Peyer's patch (tissue), 4 donors: Measurements from ENCODE around the gene ZNF428. TPM values are rescaled to one million over a fixed set of nuclear protein-coding genes. Genes with fewer than 3 reads are reported as not detected.
A peak's percentile ranks its signal among the peaks of the same experiment; 100 is the strongest.
"Not testable (repeated sequence)": the region's sequence is repeated elsewhere in the genome, so short reads cannot be mapped to it uniquely, and the experiment has no call there.

Source experiments
- DNase-seq, 3 donors: peaks; one replicate each; pipeline ENCODE4 v3.0.0-alpha.2; 2017 to 2019
- H3K27ac ChIP-seq, 4 donors: fragments of 200-600 bp; sonication (generic); one replicate each; pipeline ENCODE4 v1.5.1; 2016 to 2019
- H3K27me3 ChIP-seq, 2 donors: fragments of 200-600 bp; sonication (generic); one replicate each; pipeline ENCODE4 v1.5.1; 2019
- H3K36me3 ChIP-seq, 3 donors: fragments of 200-600 bp; sonication (generic); one replicate each; pipeline ENCODE4 v1.5.1; 2016 to 2019
- H3K4me1 ChIP-seq, 4 donors: fragments of 200-600 bp; sonication (generic); one replicate each; pipeline ENCODE4 v1.5.1; 2016 to 2019
- H3K4me3 ChIP-seq, 4 donors: fragments of 200-600 bp; sonication (generic); 1 replicate in 3 of 4; 2 replicates in 1 of 4; pipeline ENCODE4 v1.5.1; 2016 to 2019; ENCODE audit warnings: mild to moderate bottlenecking in 1 of 4
- H3K9me3 ChIP-seq, 4 donors: fragments of 200-600 bp; sonication (generic); one replicate each; pipeline ENCODE4 v1.5.1; 2016 to 2019; ENCODE audit warnings: mild to moderate bottlenecking in 1 of 4
- POLR2A ChIP-seq, 2 donors: fragments of 450-650 bp; IDR thresholded peaks; one replicate each; pipeline ENCODE4 v1.5.1; 2017; ENCODE audit warnings: antibody characterized with exemption in 2 of 2, mild to moderate bottlenecking in 2 of 2, moderate library complexity in 2 of 2
- total RNA-seq, 4 donors: library from RNA; depleted of rRNA; stranded (reverse); fragments of >200 nt; gene quantifications; one replicate each; pipeline ENCODE4 v1.1.0, GENCODE V29; 2016
- TF ChIP-seq, protein P1 (sequence below), 6 experiments: fragments of 450-650 bp in 4 of 6; fragments of 200-600 bp in 2 of 6; sonication (generic) in 1 of 6; IDR thresholded peaks; one replicate each; pipeline ENCODE4 v1.5.1; 2017 to 2019; ENCODE audit warnings: antibody characterized with exemption in 6 of 6, mild to moderate bottlenecking in 3 of 6, moderate library complexity in 1 of 6

The ZNF428 gene
- total RNA-seq, 4 donors from 2014 or later, result 10.5 to 28.1 (median 11.6) TPM

DNA sequence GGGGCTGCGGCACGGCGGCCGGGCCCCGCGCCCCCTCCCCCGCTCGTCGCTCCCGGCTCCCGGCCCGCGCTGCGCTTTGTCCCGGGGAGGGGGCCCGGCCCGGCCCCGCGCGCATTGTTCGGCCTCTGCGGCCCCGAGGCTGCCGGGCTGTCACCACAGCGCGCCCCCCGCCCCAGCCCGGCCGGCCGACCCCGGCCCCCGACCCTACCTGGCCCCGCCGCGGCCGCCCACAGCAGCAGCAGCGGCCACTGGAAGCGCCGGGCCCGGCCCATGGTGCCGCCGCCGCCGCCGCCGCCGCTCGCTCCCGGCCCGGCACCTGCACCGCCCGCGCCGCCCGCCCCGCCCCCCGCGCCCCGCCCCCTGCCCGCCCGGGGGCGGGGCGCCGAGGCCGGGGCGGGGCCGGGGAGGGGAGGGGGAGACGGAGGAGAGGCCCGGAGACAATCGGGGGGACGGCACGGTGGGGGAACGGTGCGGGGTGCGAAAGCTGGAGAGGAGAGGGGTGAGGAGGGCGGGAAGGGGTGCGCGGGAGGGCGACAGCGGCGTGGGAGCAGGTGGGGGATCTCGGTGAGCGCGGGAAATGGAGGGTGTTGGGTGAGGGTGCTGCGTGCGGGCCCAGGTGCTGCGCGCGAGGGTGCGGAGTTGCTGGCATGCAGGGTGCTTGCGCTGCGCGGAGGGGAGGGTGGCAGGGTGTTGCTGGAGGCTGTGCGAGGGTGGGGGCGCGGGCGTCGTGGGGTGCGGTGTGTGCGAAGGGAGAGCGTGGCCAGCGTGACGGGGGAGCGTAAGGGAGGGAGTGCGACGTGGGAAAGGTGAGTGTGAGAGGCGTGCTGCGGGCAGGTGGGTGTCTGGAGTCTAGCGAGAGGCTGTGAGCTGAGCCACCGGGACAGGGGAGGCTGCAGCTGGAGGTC lies 20.3 kb upstream of the ZNF428 start, which contains the start of gene CADM4:
Gene CADM4 (minus strand): TSS at position 332 of the 905 bp plus-strand sequence. CDS start 60 bp downstream, at position 272.
- Histone ChIP-seq H3K27ac (peak within 1 kb of the TSS in 2 of 4 donors; percentile 30 to 49), H3K27me3 (no peaks in the 10 kb centered on the region)
- peak in 2 of 3 donors; percentile 56 to 64 for DNase-seq

DNA sequence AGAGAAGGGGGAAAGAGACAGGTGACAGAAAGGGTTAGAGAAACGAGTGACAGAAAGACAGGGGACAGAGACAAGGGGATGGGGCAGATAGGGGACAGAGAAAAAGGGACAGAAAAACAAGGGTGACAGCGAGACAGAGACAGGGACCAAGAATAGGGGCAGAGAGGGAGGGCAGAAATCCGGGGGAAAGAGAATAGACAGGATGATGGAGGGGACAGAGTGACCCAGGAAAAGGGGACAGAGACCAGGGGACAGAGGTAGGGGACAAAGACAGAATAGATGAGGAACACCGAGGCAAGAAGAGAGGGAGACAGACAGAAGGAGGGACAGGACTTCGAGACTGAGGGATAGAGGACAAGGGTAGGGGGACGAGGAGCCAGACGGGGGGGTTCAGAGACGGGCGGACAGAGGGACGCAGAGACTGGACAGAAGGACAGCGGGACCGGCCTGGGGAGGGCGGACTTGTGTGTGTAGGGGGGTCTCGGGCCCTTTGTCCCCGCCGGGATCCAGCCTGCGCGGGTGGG lies 19.6 kb upstream of the ZNF428 start:
- Histone ChIP-seq H3K9me3 (no peaks in the 10 kb centered on the region), H3K4me3 (peak overlapping the region; percentile 15 to 64 (median 58)), H3K27me3 (no peaks in the 10 kb centered on the region), H3K27ac (no peak overlapping the region), H3K4me1 (peaks cover 0 to 13% (median 6%) of the 10 kb centered on the region in 4 donors), H3K36me3 (no peaks in the 10 kb centered on the region)
- DNase-seq, result no peak
- TF ChIP-seq, protein P1, sequence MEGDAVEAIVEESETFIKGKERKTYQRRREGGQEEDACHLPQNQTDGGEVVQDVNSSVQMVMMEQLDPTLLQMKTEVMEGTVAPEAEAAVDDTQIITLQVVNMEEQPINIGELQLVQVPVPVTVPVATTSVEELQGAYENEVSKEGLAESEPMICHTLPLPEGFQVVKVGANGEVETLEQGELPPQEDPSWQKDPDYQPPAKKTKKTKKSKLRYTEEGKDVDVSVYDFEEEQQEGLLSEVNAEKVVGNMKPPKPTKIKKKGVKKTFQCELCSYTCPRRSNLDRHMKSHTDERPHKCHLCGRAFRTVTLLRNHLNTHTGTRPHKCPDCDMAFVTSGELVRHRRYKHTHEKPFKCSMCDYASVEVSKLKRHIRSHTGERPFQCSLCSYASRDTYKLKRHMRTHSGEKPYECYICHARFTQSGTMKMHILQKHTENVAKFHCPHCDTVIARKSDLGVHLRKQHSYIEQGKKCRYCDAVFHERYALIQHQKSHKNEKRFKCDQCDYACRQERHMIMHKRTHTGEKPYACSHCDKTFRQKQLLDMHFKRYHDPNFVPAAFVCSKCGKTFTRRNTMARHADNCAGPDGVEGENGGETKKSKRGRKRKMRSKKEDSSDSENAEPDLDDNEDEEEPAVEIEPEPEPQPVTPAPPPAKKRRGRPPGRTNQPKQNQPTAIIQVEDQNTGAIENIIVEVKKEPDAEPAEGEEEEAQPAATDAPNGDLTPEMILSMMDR (IDR thresholded peaks at IDR 0.05), result no peak
- TF ChIP-seq POLR2A (IDR thresholded peaks at IDR 0.05), result no peak

More for the DNA sequence above, 20.3 kb upstream of the ZNF428 start, which contains the start of gene CADM4:
- Histone ChIP-seq H3K4me1 (peaks cover 0 to 13% (median 6%) of the 10 kb centered on the region in 4 donors), H3K4me3 (peak within 1 kb of the TSS; percentile 36 to 64 (median 58)), H3K9me3 (no peaks in the 10 kb centered on the region), H3K36me3 (no peaks in the 10 kb centered on the region)
- TF ChIP-seq, protein P1 (IDR thresholded peaks at IDR 0.05), result no peak
- TF ChIP-seq POLR2A (IDR thresholded peaks at IDR 0.05), result no peak

DNA sequence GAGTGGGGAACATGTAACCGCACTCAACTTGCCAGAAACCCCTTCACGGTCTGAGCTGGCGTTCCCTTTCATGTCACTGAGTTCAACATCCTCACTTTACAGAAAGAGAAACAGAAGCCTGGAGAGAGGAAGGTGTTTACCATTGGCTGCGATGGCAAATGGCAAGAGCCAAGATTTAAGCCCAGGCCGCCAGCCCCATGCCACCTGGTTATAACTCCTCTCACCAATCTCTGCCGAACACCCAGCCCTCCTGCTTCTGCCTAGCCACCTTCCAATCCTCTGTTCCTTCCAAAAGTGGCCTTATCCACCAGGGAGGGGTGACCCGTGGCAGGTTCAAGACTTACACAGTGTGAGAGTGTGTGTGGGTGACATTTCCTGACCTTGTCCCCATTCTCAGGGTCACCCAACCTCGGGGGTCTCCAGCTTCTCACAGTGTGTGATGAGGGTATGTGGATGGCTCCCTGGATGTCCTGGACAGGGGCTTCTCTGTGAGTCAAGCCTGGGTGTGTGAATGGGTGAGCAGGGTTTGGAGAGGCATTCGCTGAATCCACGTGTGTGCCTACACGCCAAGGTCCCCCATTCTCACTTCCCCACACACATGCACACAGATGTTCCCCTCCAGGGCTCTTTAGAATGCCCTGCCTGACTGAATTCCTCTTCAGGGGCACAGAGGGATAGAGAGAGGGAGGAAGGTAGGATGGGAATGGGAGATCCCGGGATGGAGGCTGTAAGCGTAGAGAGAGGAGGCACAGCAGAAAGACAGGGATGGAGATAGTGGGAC lies 19.0 kb upstream of the ZNF428 start:
- no peak for TF ChIP-seq POLR2A (IDR thresholded peaks at IDR 0.05)
- TF ChIP-seq, protein P1 (IDR thresholded peaks at IDR 0.05), result no peak
- no peak overlapping the region for H3K27ac ChIP-seq
- H3K4me3 ChIP-seq, result no peak overlapping the region
- no peaks in the 10 kb centered on the region for H3K27me3 ChIP-seq
- peaks cover 0 to 13% (median 6%) of the 10 kb centered on the region in 4 donors for H3K4me1 ChIP-seq
- no peaks in the 10 kb centered on the region for H3K9me3 ChIP-seq
- DNase-seq, result no peak
- no peaks in the 10 kb centered on the region for H3K36me3 ChIP-seq

DNA sequence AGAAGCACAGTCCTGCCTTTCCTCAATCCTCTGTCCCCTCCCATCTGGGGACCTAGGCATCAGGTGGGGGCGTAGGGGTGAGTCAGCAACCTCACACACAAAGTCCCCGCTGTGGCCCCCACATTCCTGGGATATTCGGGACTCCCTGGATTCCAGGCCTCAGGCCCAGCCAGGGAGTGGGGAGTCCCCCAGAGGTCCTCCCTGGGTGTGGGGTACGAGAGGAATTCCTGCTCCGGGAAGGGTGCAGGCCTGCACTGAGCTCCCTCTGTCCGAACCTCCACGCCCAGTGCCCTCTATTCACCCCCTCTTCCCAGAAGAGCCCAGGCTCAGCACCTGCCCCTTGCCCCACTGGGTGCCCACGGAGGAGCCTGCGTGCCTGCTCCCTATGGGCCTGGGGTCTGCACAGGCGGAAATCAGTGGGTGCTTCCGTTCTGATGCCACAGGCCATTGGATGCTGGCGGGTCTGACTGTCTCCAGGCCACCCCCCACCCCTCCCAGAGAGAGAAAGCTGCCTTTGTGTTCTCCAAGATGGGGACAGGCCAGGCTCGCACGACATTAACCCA lies 16.8 kb upstream of the ZNF428 start:
- Histone ChIP-seq H3K4me3 (no peak overlapping the region), H3K9me3 (no peaks in the 10 kb centered on the region), H3K27ac (peak overlapping the region in 1 of 4 donors; percentile 17), H3K27me3 (no peaks in the 10 kb centered on the region), H3K36me3 (no peaks in the 10 kb centered on the region), H3K4me1 (peaks cover 0 to 13% (median 6%) of the 10 kb centered on the region in 4 donors)
- DNase-seq, result no peak
- TF ChIP-seq POLR2A (IDR thresholded peaks at IDR 0.05), result no peak
- TF ChIP-seq, protein P1 (IDR thresholded peaks at IDR 0.05), result no peak

DNA sequence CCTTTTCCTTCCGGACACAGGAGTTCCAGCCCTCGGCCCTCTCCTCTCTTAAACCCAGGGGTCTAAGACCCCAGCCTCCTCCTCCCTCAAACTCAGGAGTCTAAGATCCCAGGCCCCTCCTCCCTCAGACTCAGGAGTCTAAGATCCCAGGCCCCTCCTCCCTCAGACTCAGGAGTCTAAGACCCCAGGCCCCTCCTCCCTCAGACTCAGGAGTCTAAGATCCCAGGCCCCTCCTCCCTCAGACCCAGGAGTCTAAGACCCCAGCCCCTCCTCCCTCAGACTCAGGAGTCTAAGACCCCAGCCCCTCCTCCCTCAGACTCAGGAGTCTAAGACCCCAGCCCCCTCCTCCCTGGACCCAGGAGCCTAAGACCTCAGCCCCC lies 16.1 kb upstream of the ZNF428 start:
- not testable (repeated sequence) for H3K9me3 ChIP-seq, H3K4me3 ChIP-seq, H3K27me3 ChIP-seq, H3K27ac ChIP-seq, DNase-seq, H3K36me3 ChIP-seq
- H3K4me1 ChIP-seq, result peaks cover 0 to 13% (median 6%) of the 10 kb centered on the region in 4 donors
